ENCODE data around the gene GLG1.

DNA sequence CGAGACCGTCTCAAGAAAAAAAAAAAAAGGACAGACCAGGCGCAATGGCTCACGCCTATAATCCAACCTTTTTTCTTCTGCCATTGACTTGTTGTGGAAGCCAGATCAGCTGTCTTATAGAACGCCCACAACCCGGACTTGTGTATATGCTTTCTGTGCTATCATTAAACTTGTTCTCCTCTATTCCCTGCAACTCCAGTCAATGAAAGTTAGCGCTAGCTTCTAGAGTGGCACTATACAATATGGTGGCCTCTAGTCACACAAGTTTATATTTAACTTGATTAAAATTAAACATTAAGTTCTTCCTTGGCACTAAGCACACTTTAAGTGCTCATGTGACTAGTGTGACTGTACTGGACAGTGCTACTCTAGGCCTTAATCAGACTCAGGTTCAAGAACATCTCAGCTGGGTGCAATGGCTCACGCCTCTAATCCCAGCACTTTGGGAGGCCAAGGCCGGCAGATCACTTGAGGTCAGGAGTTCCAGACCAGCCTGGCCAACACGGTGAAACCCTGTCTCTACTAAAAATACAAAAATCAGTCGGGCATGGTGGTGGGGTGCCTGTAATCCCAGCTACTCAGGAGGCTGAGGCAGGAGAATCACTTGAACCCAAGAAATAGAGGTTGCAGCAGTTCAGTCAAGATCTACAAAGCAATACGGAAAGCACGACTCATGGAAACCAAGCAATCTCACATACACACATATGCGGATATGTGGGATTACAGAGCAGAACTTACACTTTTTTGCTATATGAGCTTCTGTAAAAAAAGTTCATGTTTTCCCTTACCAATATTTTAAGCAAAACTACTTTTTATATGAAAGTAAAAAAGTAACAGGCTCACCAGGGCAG, 18.8 kb upstream of the GLG1 start:
- TF ChIP-seq, protein P1, sequence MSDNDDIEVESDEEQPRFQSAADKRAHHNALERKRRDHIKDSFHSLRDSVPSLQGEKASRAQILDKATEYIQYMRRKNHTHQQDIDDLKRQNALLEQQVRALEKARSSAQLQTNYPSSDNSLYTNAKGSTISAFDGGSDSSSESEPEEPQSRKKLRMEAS (IDR thresholded peaks at IDR 0.05; ENCODE audit: low read depth, low read length) = no peak
- TF ChIP-seq CTCF (IDR thresholded peaks at IDR 0.05; ENCODE audit: low read depth, low read length) (no peak), POLR2A (IDR thresholded peaks at IDR 0.05; ENCODE audit: extremely low read depth, insufficient read length) (no peak), MYC (IDR thresholded peaks at IDR 0.05; ENCODE audit: low read depth, low read length) (no peak)

Data from NB4 (cell line).